Measurements from ENCODE around the gene KCTD20. TPM values are rescaled to one million over a fixed set of nuclear protein-coding genes. Genes with fewer than 3 reads are reported as not detected.

Gene KCTD20
- total RNA-seq, 4 donors from 2014 or later = 32.4 to 55.3 (median 37.2) TPM

GRCh38 chr6:36423101-36423824, 19.5 kb upstream of the KCTD20 start:
- H3K4me1 ChIP-seq = peaks cover 0 to 6% of the 10 kb centered on the region in 2 donors
- H3K27ac ChIP-seq = peak overlapping the region; percentile 61 to 79 (median 74)
- TF ChIP-seq CTCF (IDR thresholded peaks at IDR 0.05) = peak; percentile 23 to 78 (median 66)
- TF ChIP-seq POLR2A (IDR thresholded peaks at IDR 0.05) = peak in 1 of 2 donors; percentile 76
- H3K9me3 ChIP-seq = no peaks in the 10 kb centered on the region
- no peaks in the 10 kb centered on the region for H3K36me3 ChIP-seq
- H3K27me3 ChIP-seq = no peaks in the 10 kb centered on the region
- H3K4me3 ChIP-seq (replicated peaks in 1 of 3) = peak overlapping the region in 2 of 3 donors; percentile 38 to 45
- 1% methylated on average over 20 to 45 of the region's 51 CpGs for WGBS, 2 donors
- peak; percentile 100 for DNase-seq
- intact Hi-C loops (cut with DNase I) = loop anchor here (10.0 kb wide), 1 partner anchor 332 kb away; no protein-coding TSS in a partner anchor

- 77 to 86% methylated on average over 3 of the region's 3 CpGs for WGBS, 2 donors
- no peak for TF ChIP-seq POLR2A (IDR thresholded peaks at IDR 0.05)
- no peak for TF ChIP-seq CTCF (IDR thresholded peaks at IDR 0.05)
- H3K36me3 ChIP-seq = no peaks in the 10 kb centered on the region
Measured at GRCh38 chr6:36426622-36427021, 16.2 kb upstream of the KCTD20 start.

GRCh38 chr6:36428911-36429310, 13.9 kb upstream of the KCTD20 start:
- H3K36me3 ChIP-seq = no peaks in the 10 kb centered on the region
- no peak for TF ChIP-seq POLR2A (IDR thresholded peaks at IDR 0.05)
- TF ChIP-seq CTCF (IDR thresholded peaks at IDR 0.05) = peak in 3 of 6 experiments; percentile 12 to 37 (median 25)
- H3K27me3 ChIP-seq = no peaks in the 10 kb centered on the region
- intact Hi-C loops (cut with DNase I) = loop anchor here (10.0 kb wide), 1 partner anchor 326 kb away; no protein-coding TSS in a partner anchor
- no peak for DNase-seq
- no peak overlapping the region for H3K27ac ChIP-seq
- no peak overlapping the region for H3K4me3 ChIP-seq (replicated peaks in 1 of 3)
- WGBS, 2 donors = 81 to 95% methylated on average over 4 of the region's 4 CpGs
- no peaks in the 10 kb centered on the region for H3K9me3 ChIP-seq
- no peaks in the 10 kb centered on the region for H3K4me1 ChIP-seq

More at GRCh38 chr6:36426622-36427021, 16.2 kb upstream of the KCTD20 start:
- intact Hi-C loops (cut with DNase I) = loop anchor here (10.0 kb wide), 1 partner anchor 328 kb away; no protein-coding TSS in a partner anchor
- H3K9me3 ChIP-seq = no peaks in the 10 kb centered on the region
- H3K27me3 ChIP-seq = no peaks in the 10 kb centered on the region
- DNase-seq = no peak
- no peak overlapping the region for H3K4me3 ChIP-seq (replicated peaks in 1 of 3)
- no peak overlapping the region for H3K27ac ChIP-seq
- H3K4me1 ChIP-seq = peaks cover 0 to 6% of the 10 kb centered on the region in 2 donors

GRCh38 chr6:36430351-36430750, 12.4 kb upstream of the KCTD20 start:
- 82 to 88% methylated on average over 2 of the region's 2 CpGs for WGBS, 2 donors
- intact Hi-C loops (cut with DNase I) = loop anchor here (10.0 kb wide), 1 partner anchor 114 kb away; the partner anchor contains the start of gene STK38

More at GRCh38 chr6:36430351-36430750, 12.4 kb upstream of the KCTD20 start:
- no peaks in the 10 kb centered on the region for H3K27me3 ChIP-seq
- H3K27ac ChIP-seq = no peak overlapping the region
- H3K4me3 ChIP-seq (replicated peaks in 1 of 3) = no peak overlapping the region
- no peaks in the 10 kb centered on the region for H3K4me1 ChIP-seq
- DNase-seq = no peak
- no peak for TF ChIP-seq POLR2A (IDR thresholded peaks at IDR 0.05)
- TF ChIP-seq CTCF (IDR thresholded peaks at IDR 0.05) = no peak
- H3K9me3 ChIP-seq = no peaks in the 10 kb centered on the region
- no peaks in the 10 kb centered on the region for H3K36me3 ChIP-seq

All from thyroid gland (tissue), 4 donors.